WTC11 (cell line): ENCODE data around the gene TYRP1. TPM values are rescaled to one million over a fixed set of nuclear protein-coding genes. Genes with fewer than 3 reads are reported as not detected.

ENCODE experiments used
- ATAC-seq: fragments of 200-7000 bp; cut with Tn5 transposase; 2 replicates; pipeline ENCODE4 v1.10.0; 2021; ENCODE audit warnings: mild to moderate bottlenecking, moderate library complexity
- CTCF ChIA-PET: fragments of 300-600 bp; sonication (Branson Sonifier 250); formaldehyde crosslinking; loops from one replicate; lab custom pipeline; 2021; ENCODE audit warnings: antibody characterized with exemption; lab: Charles Lee
- POLR2A ChIA-PET: fragments of 350-600 bp; sonication (Branson Sonifier 250); formaldehyde crosslinking; loops from one replicate; lab custom pipeline; 2021; ENCODE audit warnings: antibody characterized with exemption; lab: Charles Lee
- DNase-seq: peaks from one replicate; pipeline ENCODE4 v3.0.0; 2021; ENCODE audit warnings: low spot score
- H3K27ac Mint-ChIP-seq: 2 replicates; pipeline ENCODE4 v1.8.0; 2021; ENCODE audit warnings: mixed read lengths
- H3K27me3 Mint-ChIP-seq: 2 replicates; pipeline ENCODE4 v1.8.0; 2021; ENCODE audit warnings: low read depth, mild to moderate bottlenecking, moderate library complexity, mixed read lengths
- H3K36me3 Mint-ChIP-seq: 2 replicates; pipeline ENCODE4 v1.8.0; 2021; ENCODE audit warnings: mixed read lengths
- H3K4me1 Mint-ChIP-seq: 2 replicates; pipeline ENCODE4 v1.8.0; 2022; ENCODE audit warnings: mixed read lengths
- H3K4me3 Mint-ChIP-seq: 2 replicates; pipeline ENCODE4 v1.8.0; 2021; ENCODE audit warnings: mild to moderate bottlenecking, moderate library complexity, mixed read lengths
- H3K9me3 Mint-ChIP-seq: 2 replicates; pipeline ENCODE4 v1.8.0; 2021; ENCODE audit warnings: mixed read lengths
- ATF2 ChIP-seq: sonication (generic); formaldehyde crosslinking; IDR thresholded peaks from 2 replicates; pipeline ENCODE4 v1.8.1; 2022; ENCODE audit warnings: low read depth, missing genetic modification reagents, borderline replicate concordance
- ATF3 ChIP-seq: sonication (generic); formaldehyde crosslinking; conservative IDR thresholded peaks from 2 replicates; pipeline ENCODE4 v1.8.1; 2022; ENCODE audit warnings: mild to moderate bottlenecking, missing genetic modification reagents
- CDX4 ChIP-seq: fragments of 250-450 bp; sonication (Bioruptor Pico); IDR thresholded peaks from 2 replicates; pipeline ENCODE4 v1.9.0; 2021; ENCODE audit warnings: moderate library complexity, mild to moderate bottlenecking, inconsistent platforms, borderline replicate concordance
- CREB1 ChIP-seq: sonication (generic); formaldehyde crosslinking; IDR thresholded peaks from 2 replicates; pipeline ENCODE4 v1.8.0; 2023; ENCODE audit warnings: mild to moderate bottlenecking, missing genetic modification reagents
- ERG ChIP-seq: fragments of 250-450 bp; sonication (Bioruptor Pico); IDR thresholded peaks from 2 replicates; pipeline ENCODE4 v1.8.0; 2021; ENCODE audit warnings: mild to moderate bottlenecking
- GTF2I ChIP-seq: fragments of 250-450 bp; sonication (Bioruptor Pico); conservative IDR thresholded peaks from 2 replicates; pipeline ENCODE4 v1.4.0; 2021; ENCODE audit warnings: mild to moderate bottlenecking
- HMGA2 ChIP-seq: fragments of 250-450 bp; sonication (Bioruptor Pico); IDR thresholded peaks from 2 replicates; pipeline ENCODE4 v1.4.0; 2021; ENCODE audit warnings: mild to moderate bottlenecking, moderate library complexity
- HMGXB4 ChIP-seq: sonication (generic); formaldehyde crosslinking; IDR thresholded peaks from 2 replicates; pipeline ENCODE4 v1.8.1; 2023; ENCODE audit warnings: mild to moderate bottlenecking, moderate library complexity, missing genetic modification reagents
- IRF1 ChIP-seq: sonication (generic); formaldehyde crosslinking; IDR thresholded peaks from 2 replicates; pipeline ENCODE4 v1.8.0; 2023; ENCODE audit warnings: missing genetic modification reagents
- IRF2 ChIP-seq: sonication (generic); formaldehyde crosslinking; IDR thresholded peaks from 2 replicates; pipeline ENCODE4 v1.8.0; 2022; ENCODE audit warnings: low read depth, missing genetic modification reagents, borderline replicate concordance
- OVOL2 ChIP-seq: fragments of 250-450 bp; sonication (Bioruptor Pico); IDR thresholded peaks from 2 replicates; pipeline ENCODE4 v1.9.0; 2021; ENCODE audit warnings: mild to moderate bottlenecking, borderline replicate concordance
- PREB ChIP-seq: sonication (generic); formaldehyde crosslinking; IDR thresholded peaks from 2 replicates; pipeline ENCODE4 v1.8.1; 2022; ENCODE audit warnings: mild to moderate bottlenecking, missing genetic modification reagents, moderate library complexity, borderline replicate concordance
- SOX15 ChIP-seq: fragments of 250-450 bp; sonication (Bioruptor Pico); IDR thresholded peaks from 2 replicates; pipeline ENCODE4 v1.9.0; 2021; ENCODE audit warnings: mild to moderate bottlenecking
- SP1 ChIP-seq: sonication (generic); formaldehyde crosslinking; conservative IDR thresholded peaks from 2 replicates; pipeline ENCODE4 v1.8.1; 2022; ENCODE audit warnings: missing genetic modification reagents
- ZNF219 ChIP-seq: sonication (generic); formaldehyde crosslinking; IDR thresholded peaks from 2 replicates; pipeline ENCODE4 v1.8.0; 2023; ENCODE audit warnings: missing genetic modification reagents, mild to moderate bottlenecking, borderline replicate concordance
- ZNF232 ChIP-seq: sonication (generic); formaldehyde crosslinking; IDR thresholded peaks from 2 replicates; pipeline ENCODE4 v1.8.0; 2022; ENCODE audit warnings: mild to moderate bottlenecking, missing genetic modification reagents
- ZNF512 ChIP-seq: sonication (generic); formaldehyde crosslinking; IDR thresholded peaks from 2 replicates; pipeline ENCODE4 v1.8.1; 2022; ENCODE audit warnings: missing genetic modification reagents, borderline replicate concordance
- ZSCAN18 ChIP-seq: fragments of 250-450 bp; sonication (Bioruptor Pico); IDR thresholded peaks from 2 replicates; pipeline ENCODE4 v2.1.2; 2022; ENCODE audit warnings: mild to moderate bottlenecking, moderate library complexity
- total RNA-seq: library from RNA; stranded (reverse); gene quantifications from 3 replicates; pipeline ENCODE4 v1.2.3, GENCODE V29; 2021

Gene TYRP1
- total RNA-seq, 1 experiment from 2014 or later, result 0.31 TPM

- TF ChIP-seq ATF3 (CRISPR knock-in tag) (no peak), ERG (no peak), ZSCAN18 (CRISPR knock-in tag) (no peak)
These were observed 12.4 kb upstream of the TYRP1 start (continued) for GRCh38 chr9:12680757-12681156.

GRCh38 chr9:12681620-12682019, 11.6 kb upstream of the TYRP1 start:
- CTCF ChIA-PET, result interaction anchor here (1.4 kb wide), 1 partner anchor 17 kb away, joined by 4 read pairs; no protein-coding TSS in a partner anchor
- no peak overlapping the region for H3K4me3 Mint-ChIP-seq
- H3K9me3 Mint-ChIP-seq, result no peaks in the 10 kb centered on the region
- H3K27me3 Mint-ChIP-seq, result no peaks in the 10 kb centered on the region
- TF ChIP-seq IRF2 (CRISPR knock-in tag) (no peak), SP1 (CRISPR knock-in tag) (no peak), HMGA2 (CRISPR knock-in tag) (no peak), ZNF219 (no peak), OVOL2 (no peak), IRF1 (no peak), CREB1 (CRISPR knock-in tag) (no peak), SOX15 (CRISPR knock-in tag) (no peak), ATF2 (CRISPR knock-in tag) (no peak)
- TF ChIP-seq, all 79 proteins: peak for 0
- DNase-seq (no peak), ATAC-seq (no peak)
- Mint-ChIP-seq H3K27ac (no peak overlapping the region), H3K36me3 (no peaks in the 10 kb centered on the region), H3K4me1 (peaks cover 14% of the 10 kb centered on the region)
- POLR2A ChIA-PET, result no interaction called here

GRCh38 chr9:12684974-12685373, 8.2 kb upstream of the TYRP1 start:
- Mint-ChIP-seq H3K27me3 (no peaks in the 10 kb centered on the region), H3K4me3 (no peak overlapping the region), H3K27ac (no peak overlapping the region), H3K9me3 (no peaks in the 10 kb centered on the region), H3K36me3 (no peaks in the 10 kb centered on the region), H3K4me1 (peaks cover 11% of the 10 kb centered on the region)
- ChIA-PET POLR2A (no interaction called here), CTCF (interaction anchor here (1.8 kb wide), 1 partner anchor 17 kb away, joined by 5 read pairs; no protein-coding TSS in a partner anchor)
- ATAC-seq (no peak), DNase-seq (no peak)
- TF ChIP-seq PREB (CRISPR knock-in tag) (no peak), GTF2I (CRISPR knock-in tag) (no peak), HMGXB4 (CRISPR knock-in tag) (no peak), ZNF232 (CRISPR knock-in tag) (no peak), CDX4 (CRISPR knock-in tag) (no peak), ZNF512 (CRISPR knock-in tag) (no peak)
